HG03064 (cell line): ENCODE measurements around the gene RHPN2.

Experiments used
- ATAC-seq: cut with Tn5 transposase; IDR thresholded peaks from one replicate; pipeline ENCODE4 v1.9.1; 2021; ENCODE audit warnings: low read depth; ENCODE audit not compliant: unreplicated experiment

Gene RHPN2

GRCh38 chr19:33064792-33065550 is at the start of gene RHPN2:
Gene RHPN2 (minus strand): TSS chr19:33064888. CDS start chr19:33064852, 36 bp downstream.
- ATAC-seq, result peak; percentile 63

GRCh38 chr19:33114312-33114711 is 49.6 kb upstream of the RHPN2 start:
- ATAC-seq, result no peak

- no peak for ATAC-seq
Observed at GRCh38 chr19:33111587-33111986, 46.9 kb upstream of the RHPN2 start.

GRCh38 chr19:33110137-33110910 is 45.6 kb upstream of the RHPN2 start:
- ATAC-seq, result no peak

- no peak for ATAC-seq
Observed at GRCh38 chr19:33108161-33108560, 43.5 kb upstream of the RHPN2 start.

- no peak for ATAC-seq
Observed at GRCh38 chr19:33102893-33103292, 38.2 kb upstream of the RHPN2 start.

- ATAC-seq, result no peak
Observed at GRCh38 chr19:33100894-33101644, 36.4 kb upstream of the RHPN2 start.

- ATAC-seq, result no peak
Observed at GRCh38 chr19:33098055-33098534, 33.4 kb upstream of the RHPN2 start.

- ATAC-seq, result no peak
Observed at GRCh38 chr19:33096005-33096404, 31.3 kb upstream of the RHPN2 start.

- ATAC-seq, result no peak
Observed at GRCh38 chr19:33094436-33095067, 29.9 kb upstream of the RHPN2 start.

GRCh38 chr19:33093420-33094210 is 28.9 kb upstream of the RHPN2 start:
- no peak for ATAC-seq

GRCh38 chr19:33090179-33090578 is 25.5 kb upstream of the RHPN2 start:
- ATAC-seq, result no peak

- no peak for ATAC-seq
Observed at GRCh38 chr19:33089010-33089409, 24.3 kb upstream of the RHPN2 start.

- ATAC-seq, result no peak
Observed at GRCh38 chr19:33086955-33087354, 22.3 kb upstream of the RHPN2 start.

- ATAC-seq, result no peak
Observed at GRCh38 chr19:33085570-33086128, 21.0 kb upstream of the RHPN2 start.

- ATAC-seq, result peak; percentile 70
Observed at GRCh38 chr19:33080761-33081681, 16.3 kb upstream of the RHPN2 start, which contains the start of gene GPATCH1. Gene GPATCH1 (plus strand): TSS chr19:33081181. CDS start chr19:33081194, 13 bp downstream.

- ATAC-seq, result no peak
Observed at GRCh38 chr19:33075519-33075918, 10.8 kb upstream of the RHPN2 start.

- ATAC-seq, result no peak
Observed at GRCh38 chr19:33071887-33072286, 7.2 kb upstream of the RHPN2 start.
